OCI-LY7 (cell line): Measurements from ENCODE around the gene PROKR1. TPM values are rescaled to one million over a fixed set of nuclear protein-coding genes. Genes with fewer than 3 reads are reported as not detected.

Experiments
- BruUV-seq: library from RNA; stranded (reverse); fragments of 400-500 nt; replicated peaks from 2 replicates; lab custom pipeline; 2021; lab: Mats Ljungman, UMichigan
- CTCF ChIA-PET: fragments of 300-600 bp; sonication (Branson Sonifier 250); formaldehyde crosslinking; loops from one replicate; lab custom pipeline; 2022; ENCODE audit warnings: antibody characterized with exemption; ENCODE audit not compliant: unreplicated experiment; lab: Charles Lee
- POLR2A ChIA-PET: fragments of 300-600 bp; sonication (Branson Sonifier 250); formaldehyde crosslinking; loops from one replicate; lab custom pipeline; 2022; ENCODE audit warnings: antibody characterized with exemption; lab: Charles Lee
- DNase-seq: peaks from one replicate; pipeline ENCODE4 v3.0.0-alpha.2; 2015; ENCODE audit warnings: low spot score
- H2AFZ ChIP-seq: fragments of 200-600 bp; sonication (generic), shearing (Covaris generic); 2 replicates; pipeline ENCODE4 v1.6.1; 2014; ENCODE audit warnings: mild to moderate bottlenecking, antibody characterized with exemption, low read length, moderate library complexity
- H3K27ac ChIP-seq: fragments of 200-600 bp; sonication (generic); 2 replicates; pipeline ENCODE4 v1.5.1; 2014; ENCODE audit warnings: mixed run types, low read depth, mild to moderate bottlenecking, moderate library complexity, low read length, inconsistent platforms; ENCODE audit not compliant: poor library complexity, severe bottlenecking
- H3K36me3 ChIP-seq: fragments of 200-600 bp; sonication (generic); 2 replicates; pipeline ENCODE4 v1.6.1; 2014; ENCODE audit warnings: mild to moderate bottlenecking, antibody characterized with exemption, low read length, moderate library complexity, mixed read lengths; ENCODE audit not compliant: insufficient read depth
- H3K4me1 ChIP-seq: fragments of 200-600 bp; sonication (generic); 2 replicates; pipeline ENCODE4 v1.5.1; 2014; ENCODE audit warnings: mild to moderate bottlenecking, low read length; ENCODE audit not compliant: insufficient read depth, poor library complexity, severe bottlenecking
- H3K4me2 ChIP-seq: fragments of 200-600 bp; sonication (generic); 2 replicates; pipeline ENCODE4 v1.6.1; 2014; ENCODE audit warnings: mild to moderate bottlenecking, low read length
- H3K4me3 ChIP-seq: fragments of 200-600 bp; sonication (generic); 2 replicates; pipeline ENCODE4 v1.5.1; 2014; ENCODE audit warnings: mild to moderate bottlenecking, low read depth, low read length; ENCODE audit not compliant: poor library complexity, severe bottlenecking
- H3K79me2 ChIP-seq: fragments of 200-600 bp; sonication (generic); 2 replicates; pipeline ENCODE4 v1.6.1; 2016; ENCODE audit warnings: low read depth, mild to moderate bottlenecking, low read length, moderate library complexity, mixed read lengths; ENCODE audit not compliant: insufficient read depth
- H3K9me2 ChIP-seq: fragments of 200-600 bp; sonication (generic); 2 replicates; pipeline ENCODE4 v1.6.1; 2016; ENCODE audit warnings: mild to moderate bottlenecking, low read length, mixed read lengths; ENCODE audit not compliant: insufficient read depth
- H3K9me3 ChIP-seq: fragments of 200-600 bp; sonication (generic); 2 replicates; pipeline ENCODE4 v1.6.1; 2014; ENCODE audit warnings: mild to moderate bottlenecking, mixed run types, low read length, mixed read lengths
- H4K20me1 ChIP-seq: fragments of 200-600 bp; sonication (generic); 2 replicates; pipeline ENCODE4 v1.6.1; 2014; ENCODE audit warnings: mild to moderate bottlenecking, antibody characterized with exemption, low read length, moderate library complexity, mixed read lengths; ENCODE audit not compliant: insufficient read depth
- CTCF ChIP-seq: fragments of 200-600 bp; sonication (generic); conservative IDR thresholded peaks from 2 replicates; pipeline ENCODE4 v1.5.1; 2014; ENCODE audit warnings: mild to moderate bottlenecking, antibody characterized with exemption, low read length, moderate library complexity, mixed read lengths
- EZH2phosphoT487 ChIP-seq: fragments of 200-600 bp; sonication (generic); IDR thresholded peaks from 2 replicates; pipeline ENCODE4 v1.6.1; 2018; ENCODE audit warnings: low read depth, borderline replicate concordance, mild to moderate bottlenecking, mixed run types, antibody characterized with exemption, low read length, moderate library complexity, mixed read lengths
- intact Hi-C: fragments of 100-400 bp; cut with micrococcal nuclease; formaldehyde crosslinking; loops from one replicate; pipeline ENCODE4 v1.10.0; 2022; ENCODE audit not compliant: unreplicated experiment
- total RNA-seq, 2 experiments: library from RNA; depleted of rRNA in 1 of 2; stranded (reverse); fragments of >200 nt in 1 of 2; shearing (Covaris generic) in 1 of 2; gene quantifications; 2 replicates each; pipeline ENCODE4 v1.2.3, GENCODE V29; 2014 to 2022

The PROKR1 gene
- total RNA-seq, 2 experiments from 2014 or later = 0.28 TPM; not detected in 1

DNA sequence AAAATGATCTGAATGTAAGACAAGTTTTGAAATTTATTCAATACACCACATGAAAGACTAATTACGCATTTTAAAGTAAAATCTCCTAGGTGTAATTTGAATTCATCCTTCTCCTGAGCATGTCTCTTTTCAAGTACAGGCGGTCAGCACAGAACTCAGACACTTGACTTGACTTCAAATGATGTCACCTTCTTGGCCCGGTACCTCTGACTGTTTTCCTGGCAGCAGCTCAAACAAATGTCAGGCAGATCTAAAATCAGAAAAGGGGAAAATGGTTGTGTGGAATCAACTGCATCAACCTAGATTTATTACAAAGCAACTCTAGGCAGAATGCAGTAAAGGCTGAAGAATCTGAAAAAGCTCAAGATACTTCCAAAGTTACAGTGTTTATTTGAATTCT lies 11.4 kb upstream of the PROKR1 start:
- Histone ChIP-seq H4K20me1 (no peaks in the 10 kb centered on the region), H3K4me3 (no peak overlapping the region), H3K4me2 (no peak overlapping the region), H3K9me3 (no peaks in the 10 kb centered on the region), H2AFZ (no peak overlapping the region), H3K36me3 (no peaks in the 10 kb centered on the region), H3K27ac (no peak overlapping the region), H3K4me1 (no peaks in the 10 kb centered on the region), H3K9me2 (no peaks in the 10 kb centered on the region), H3K79me2 (no peaks in the 10 kb centered on the region)
- ChIA-PET CTCF (no interaction called here), POLR2A (interaction anchor here (0.7 kb wide), 1 partner anchor 421 kb away, joined by 4 read pairs; no protein-coding TSS in a partner anchor)
- no peak for DNase-seq
- intact Hi-C loops = no loop called here
- TF ChIP-seq CTCF (no peak), EZH2phosphoT487 (no peak)
- BruUV-seq = no TSS peak

DNA sequence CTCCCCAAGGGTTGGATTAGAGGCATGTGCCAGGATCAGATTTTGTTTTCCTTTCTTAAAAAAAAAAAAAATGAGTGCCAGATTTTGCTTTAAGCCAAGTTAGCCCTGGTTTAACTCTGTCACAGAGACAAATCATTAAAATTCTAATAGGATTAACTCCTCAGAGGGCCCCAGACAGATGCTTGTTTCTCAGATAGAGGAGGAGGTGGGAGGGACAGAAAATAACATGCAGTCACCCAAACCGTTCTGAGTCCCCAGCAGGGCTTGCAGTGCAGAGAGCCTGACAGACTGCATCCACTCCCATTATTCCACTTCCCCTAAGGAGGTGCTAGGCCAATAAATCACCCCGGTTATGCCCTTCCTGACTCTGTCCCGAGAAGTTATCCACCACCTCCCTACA lies 6.3 kb upstream of the PROKR1 start:
- CTCF ChIA-PET = no interaction called here
- no TSS peak for BruUV-seq

More for the DNA sequence above, 6.3 kb upstream of the PROKR1 start:
- Histone ChIP-seq H3K4me3 (no peak overlapping the region), H3K4me1 (no peaks in the 10 kb centered on the region), H2AFZ (no peak overlapping the region), H3K9me3 (no peaks in the 10 kb centered on the region), H3K4me2 (no peak overlapping the region), H3K9me2 (no peaks in the 10 kb centered on the region), H4K20me1 (no peaks in the 10 kb centered on the region), H3K27ac (no peak overlapping the region), H3K36me3 (no peaks in the 10 kb centered on the region), H3K79me2 (no peaks in the 10 kb centered on the region)
- DNase-seq = no peak
- intact Hi-C loops = no loop called here
- POLR2A ChIA-PET = no interaction called here
- TF ChIP-seq CTCF (no peak), EZH2phosphoT487 (no peak)
